PC-9 (cell line): ENCODE data around the gene DDX10. TPM values are rescaled to one million over a fixed set of nuclear protein-coding genes. Genes with fewer than 3 reads are reported as not detected.

ENCODE experiments used
- BruUV-seq: library from RNA; stranded (reverse); fragments of 400-500 nt; replicated peaks from 2 replicates; lab custom pipeline; 2021; lab: Mats Ljungman, UMichigan
- CTCF ChIA-PET: fragments of 300-600 bp; sonication (Branson Sonifier 250); formaldehyde crosslinking; loops from one replicate; lab custom pipeline; 2022; ENCODE audit warnings: antibody characterized with exemption; lab: Charles Lee
- POLR2A ChIA-PET: fragments of 300-600 bp; sonication (Branson Sonifier 250); formaldehyde crosslinking; loops from one replicate; lab custom pipeline; 2022; ENCODE audit warnings: antibody characterized with exemption; ENCODE audit not compliant: unreplicated experiment; lab: Charles Lee
- DNase-seq, 2 experiments: peaks; one replicate each; pipeline versions ENCODE4 v3.0.0 to v3.0.0-alpha.2; 2015 to 2022; ENCODE audit warnings: mixed read lengths in 1 of 2
- H2AFZ ChIP-seq: fragments of 200-600 bp; sonication (generic); 2 replicates; pipeline ENCODE4 v1.8.1; 2017; ENCODE audit warnings: antibody characterized with exemption
- H3F3A ChIP-seq: fragments of 200-600 bp; sonication (generic); 2 replicates; pipeline ENCODE4 v1.8.1; 2017; ENCODE audit warnings: antibody characterized with exemption, mild to moderate bottlenecking, low read depth; ENCODE audit not compliant: insufficient read depth
- H3K27ac ChIP-seq: fragments of 200-600 bp; sonication (generic); 2 replicates; pipeline ENCODE4 v1.6.1; 2016; ENCODE audit warnings: mixed run types
- H3K27me3 ChIP-seq: fragments of 200-600 bp; sonication (generic); 2 replicates; pipeline ENCODE4 v1.6.1; 2016; ENCODE audit warnings: low read depth, mixed run types; ENCODE audit not compliant: insufficient read depth
- H3K36me3 ChIP-seq: fragments of 200-600 bp; sonication (generic); 2 replicates; pipeline ENCODE4 v1.6.1; 2016; ENCODE audit warnings: low read depth, mixed run types
- H3K4me1 ChIP-seq: fragments of 200-600 bp; sonication (generic); replicated peaks from 2 replicates; pipeline ENCODE4 v1.6.1; 2016; ENCODE audit warnings: mixed run types; ENCODE audit not compliant: insufficient read depth
- H3K4me2 ChIP-seq: fragments of 200-600 bp; sonication (generic); 2 replicates; pipeline ENCODE4 v1.6.1; 2017; ENCODE audit warnings: mixed run types
- H3K4me3 ChIP-seq: fragments of 200-600 bp; sonication (generic); 2 replicates; pipeline ENCODE4 v1.6.1; 2016; ENCODE audit warnings: mixed run types
- H3K79me2 ChIP-seq: fragments of 200-600 bp; sonication (generic); 2 replicates; pipeline ENCODE4 v1.6.1; 2017; ENCODE audit warnings: low read depth, mixed run types
- H3K9me2 ChIP-seq: fragments of 200-600 bp; sonication (generic); 2 replicates; pipeline ENCODE4 v1.8.1; 2017; ENCODE audit warnings: mild to moderate bottlenecking; ENCODE audit not compliant: insufficient read depth
- H3K9me3 ChIP-seq: fragments of 200-600 bp; sonication (generic); 2 replicates; pipeline ENCODE4 v1.8.1; 2016; ENCODE audit warnings: low read depth; ENCODE audit not compliant: insufficient read depth
- H4K20me1 ChIP-seq: fragments of 200-600 bp; sonication (generic); 2 replicates; pipeline ENCODE4 v1.8.1; 2017; ENCODE audit not compliant: insufficient read depth
- CTCF ChIP-seq: fragments of 200-600 bp; sonication (generic); conservative IDR thresholded peaks from 2 replicates; pipeline ENCODE4 v1.6.1; 2017; ENCODE audit warnings: mixed run types, antibody characterized with exemption, mild to moderate bottlenecking, moderate library complexity
- EZH2 ChIP-seq: fragments of 200-600 bp; sonication (generic); IDR thresholded peaks from 2 replicates; pipeline ENCODE4 v1.8.0; 2017; ENCODE audit warnings: antibody characterized with exemption, low read depth
- intact Hi-C: fragments of 100-400 bp; cut with micrococcal nuclease; formaldehyde crosslinking; loops from one replicate; pipeline ENCODE4 v1.10.0; 2022; ENCODE audit not compliant: unreplicated experiment
- total RNA-seq: library from RNA; stranded (reverse); gene quantifications from 2 replicates; pipeline ENCODE4 v1.2.3, GENCODE V29; 2021

Gene DDX10
- total RNA-seq, 1 experiment from 2014 or later, result 26.4 TPM

- TF ChIP-seq EZH2, result no peak
- no peak for TF ChIP-seq CTCF
- no peaks in the 10 kb centered on the region for H3F3A ChIP-seq
- H3K4me3 ChIP-seq, result no peak overlapping the region
- ChIA-PET POLR2A (interaction anchor here (0.7 kb wide), 1 partner anchor 48 kb away, joined by 5 read pairs; no protein-coding TSS in a partner anchor), CTCF (no interaction called here)
- 0 out of 2 replicates have a peak, but pooled peaks cover 3% of the 10 kb centered on the region for H3K9me2 ChIP-seq
- H3K27ac ChIP-seq, result no peak overlapping the region
- no peak for DNase-seq
- 0 out of 2 replicates have a peak, but pooled peaks cover 5% of the 10 kb centered on the region for H3K9me3 ChIP-seq
- BruUV-seq, result no TSS peak
- no peaks in the 10 kb centered on the region for H4K20me1 ChIP-seq
- intact Hi-C loops, result no loop called here
- no peaks in the 10 kb centered on the region for H3K36me3 ChIP-seq
- H2AFZ ChIP-seq, result no peak overlapping the region
- H3K79me2 ChIP-seq, result no peaks in the 10 kb centered on the region
- no peaks in the 10 kb centered on the region for H3K27me3 ChIP-seq
- H3K4me1 ChIP-seq, result no peaks in the 10 kb centered on the region
- H3K4me2 ChIP-seq, result no peak overlapping the region
Measured at GRCh38 chr11:108805030-108805429, 140.2 kb downstream of the DDX10 start.

GRCh38 chr11:108807262-108807661 is 142.4 kb downstream of the DDX10 start:
- H3K9me2 ChIP-seq, result 0 out of 2 replicates have a peak, but pooled peaks cover 3% of the 10 kb centered on the region
- TF ChIP-seq CTCF (no peak), EZH2 (no peak)

DNA sequence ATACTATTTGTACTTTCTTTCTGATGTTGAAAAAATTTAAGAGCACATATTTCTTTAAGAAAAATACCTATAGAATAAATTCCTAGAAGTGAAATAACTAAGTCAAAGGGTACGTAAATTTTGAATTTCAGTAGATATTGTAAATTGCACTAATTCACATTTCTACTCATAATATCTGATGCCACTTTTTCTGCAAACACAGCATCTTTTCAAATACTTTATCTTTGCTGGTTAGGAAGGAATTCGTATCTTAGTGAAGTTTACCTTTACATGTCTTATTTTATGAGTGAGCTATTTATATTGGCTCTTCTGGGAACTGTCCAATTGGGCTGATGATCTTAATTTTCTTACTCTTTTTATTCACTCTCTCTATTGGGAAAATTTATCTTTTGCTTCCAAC is 148.2 kb downstream of the DDX10 start:
- intact Hi-C loops, result no loop called here
- H3F3A ChIP-seq, result no peaks in the 10 kb centered on the region
- ChIA-PET POLR2A (no interaction called here), CTCF (no interaction called here)
- no peaks in the 10 kb centered on the region for H3K9me2 ChIP-seq
- no peaks in the 10 kb centered on the region; the same call in 1 of the 2 replicates for H4K20me1 ChIP-seq
- H3K4me3 ChIP-seq, result no peak overlapping the region
- no peaks in the 10 kb centered on the region for H3K79me2 ChIP-seq
- H3K4me1 ChIP-seq, result no peaks in the 10 kb centered on the region
- no peak overlapping the region for H3K4me2 ChIP-seq
- H3K27me3 ChIP-seq, result no peaks in the 10 kb centered on the region
- no peaks in the 10 kb centered on the region for H3K9me3 ChIP-seq
- no peak overlapping the region for H2AFZ ChIP-seq
- no TSS peak for BruUV-seq
- H3K36me3 ChIP-seq, result no peaks in the 10 kb centered on the region
- no peak overlapping the region for H3K27ac ChIP-seq
- no peak for TF ChIP-seq CTCF
- TF ChIP-seq EZH2, result no peak
- DNase-seq, result no peak

More at GRCh38 chr11:108807262-108807661, 142.4 kb downstream of the DDX10 start:
- Histone ChIP-seq H3K27me3 (no peaks in the 10 kb centered on the region), H3K79me2 (no peaks in the 10 kb centered on the region), H3F3A (no peaks in the 10 kb centered on the region), H3K4me3 (no peak overlapping the region), H3K4me2 (no peak overlapping the region), H3K9me3 (0 out of 2 replicates have a peak, but pooled peaks cover 5% of the 10 kb centered on the region), H3K4me1 (no peaks in the 10 kb centered on the region), H4K20me1 (no peaks in the 10 kb centered on the region; the same call in 1 of the 2 replicates), H3K27ac (no peak overlapping the region), H2AFZ (no peak overlapping the region), H3K36me3 (no peaks in the 10 kb centered on the region)
- DNase-seq, result no peak
- ChIA-PET CTCF (no interaction called here), POLR2A (no interaction called here)
- BruUV-seq, result no TSS peak
- intact Hi-C loops, result no loop called here
